Choroid plexus epithelial cell (primary cell): ENCODE measurements around the gene FES.

Experiments used
- DNase-seq: peaks from one replicate; pipeline ENCODE4 v3.0.0-alpha.2; 2010; ENCODE audit warnings: low read depth
- H3K4me3 ChIP-seq: 2 replicates; pipeline ENCODE4 v1.5.1; 2011; ENCODE audit warnings: low read depth, mild to moderate bottlenecking, control low read depth, low read length, moderate library complexity
- TF ChIP-seq, protein P1 (sequence below): conservative IDR thresholded peaks from 2 replicates; pipeline ENCODE4 v1.5.1; 2011; ENCODE audit warnings: low read depth, mild to moderate bottlenecking, control low read depth, inconsistent platforms, low read length, moderate library complexity

The FES gene

DNA sequence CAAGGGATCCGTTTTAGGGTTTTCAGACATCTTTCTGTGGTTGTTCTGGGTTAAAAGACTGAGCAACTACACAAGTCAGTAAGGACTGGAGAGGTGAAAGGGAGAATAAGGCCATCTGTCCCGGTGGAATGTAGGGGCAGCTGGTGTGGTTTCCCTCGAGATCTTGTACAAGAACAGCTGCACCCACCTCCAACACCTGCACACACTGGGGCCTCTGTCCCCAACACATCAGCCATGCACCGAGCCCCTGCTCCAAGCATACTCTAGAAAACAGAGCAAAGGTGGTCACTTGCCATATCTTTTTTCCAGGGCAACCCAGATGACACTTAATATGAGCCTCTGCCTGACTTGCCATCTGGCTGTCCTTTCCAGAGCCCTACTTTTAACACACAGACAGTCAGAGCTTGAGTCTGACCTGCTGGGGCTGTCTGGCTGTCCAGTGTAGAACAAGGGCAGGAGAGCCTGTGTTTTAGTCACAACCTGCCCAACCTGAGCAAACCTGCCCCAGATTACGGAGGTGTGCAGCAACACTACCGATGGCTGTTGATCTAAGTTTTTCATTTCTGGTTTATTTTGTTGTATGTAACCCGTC lies 31.0 kb downstream of the FES start:
- no peak for DNase-seq
- TF ChIP-seq, protein P1, sequence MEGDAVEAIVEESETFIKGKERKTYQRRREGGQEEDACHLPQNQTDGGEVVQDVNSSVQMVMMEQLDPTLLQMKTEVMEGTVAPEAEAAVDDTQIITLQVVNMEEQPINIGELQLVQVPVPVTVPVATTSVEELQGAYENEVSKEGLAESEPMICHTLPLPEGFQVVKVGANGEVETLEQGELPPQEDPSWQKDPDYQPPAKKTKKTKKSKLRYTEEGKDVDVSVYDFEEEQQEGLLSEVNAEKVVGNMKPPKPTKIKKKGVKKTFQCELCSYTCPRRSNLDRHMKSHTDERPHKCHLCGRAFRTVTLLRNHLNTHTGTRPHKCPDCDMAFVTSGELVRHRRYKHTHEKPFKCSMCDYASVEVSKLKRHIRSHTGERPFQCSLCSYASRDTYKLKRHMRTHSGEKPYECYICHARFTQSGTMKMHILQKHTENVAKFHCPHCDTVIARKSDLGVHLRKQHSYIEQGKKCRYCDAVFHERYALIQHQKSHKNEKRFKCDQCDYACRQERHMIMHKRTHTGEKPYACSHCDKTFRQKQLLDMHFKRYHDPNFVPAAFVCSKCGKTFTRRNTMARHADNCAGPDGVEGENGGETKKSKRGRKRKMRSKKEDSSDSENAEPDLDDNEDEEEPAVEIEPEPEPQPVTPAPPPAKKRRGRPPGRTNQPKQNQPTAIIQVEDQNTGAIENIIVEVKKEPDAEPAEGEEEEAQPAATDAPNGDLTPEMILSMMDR: no peak
- no peak overlapping the region for H3K4me3 ChIP-seq

DNA sequence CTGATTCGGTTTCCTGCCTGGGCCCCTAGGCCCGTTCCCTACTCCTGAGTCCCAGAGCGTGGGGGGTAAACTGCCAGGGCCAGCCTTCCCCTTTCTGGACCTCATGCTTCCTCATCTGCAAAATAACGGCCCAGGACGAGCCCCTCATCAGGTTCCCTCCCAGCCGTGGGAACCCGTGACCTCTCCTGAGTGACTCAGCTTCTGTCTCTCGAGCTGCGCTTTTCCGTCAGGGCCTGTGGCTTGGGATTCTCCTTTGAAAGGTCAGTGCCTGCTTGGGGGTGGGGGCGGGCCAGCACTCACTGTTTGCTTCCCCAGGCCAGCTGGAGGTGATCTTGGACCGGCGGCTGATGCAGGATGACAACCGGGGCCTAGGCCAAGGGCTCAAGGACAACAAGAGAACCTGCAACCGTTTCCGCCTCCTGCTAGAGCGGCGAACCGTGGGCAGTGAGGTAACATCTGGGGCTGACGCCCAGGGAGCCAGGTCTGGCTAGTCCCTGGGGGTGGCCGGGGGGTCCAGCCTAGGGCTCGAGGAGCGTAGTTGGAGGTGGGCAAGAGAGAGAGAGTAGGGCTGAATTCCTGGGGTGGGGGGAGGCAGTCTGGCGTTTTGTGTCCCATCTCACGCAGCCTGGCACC lies 31.6 kb downstream of the FES start:
- no peak overlapping the region for H3K4me3 ChIP-seq
- DNase-seq: peak; percentile 80

GRCh38 chr15:90916461-90916860 lies 32.2 kb downstream of the FES start:
- TF ChIP-seq, protein P1: no peak
- H3K4me3 ChIP-seq: no peak overlapping the region
- DNase-seq: no peak

More for the DNA sequence above, 31.6 kb downstream of the FES start:
- TF ChIP-seq, protein P1: no peak

DNA sequence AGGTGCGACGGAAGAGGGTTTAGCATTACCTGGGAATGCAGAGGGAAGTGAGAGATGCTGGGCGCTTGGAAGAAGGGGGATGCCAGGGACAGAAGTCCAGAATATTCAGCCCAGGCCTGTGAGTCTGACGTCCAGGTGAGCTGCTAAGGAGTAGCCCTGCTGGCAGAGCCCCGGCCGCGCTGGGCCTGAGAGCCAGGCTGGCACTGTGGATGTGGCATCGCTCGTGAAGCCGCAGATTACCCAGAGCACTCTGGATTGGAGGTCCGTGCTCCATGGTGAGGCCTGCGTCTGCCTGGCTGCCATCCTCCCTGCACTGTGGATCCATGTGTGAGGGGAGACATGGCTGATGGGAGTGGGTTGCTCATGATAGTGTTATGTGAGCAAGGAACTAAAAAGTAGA lies 33.3 kb downstream of the FES start:
- TF ChIP-seq, protein P1: no peak
- no peak for DNase-seq

DNA sequence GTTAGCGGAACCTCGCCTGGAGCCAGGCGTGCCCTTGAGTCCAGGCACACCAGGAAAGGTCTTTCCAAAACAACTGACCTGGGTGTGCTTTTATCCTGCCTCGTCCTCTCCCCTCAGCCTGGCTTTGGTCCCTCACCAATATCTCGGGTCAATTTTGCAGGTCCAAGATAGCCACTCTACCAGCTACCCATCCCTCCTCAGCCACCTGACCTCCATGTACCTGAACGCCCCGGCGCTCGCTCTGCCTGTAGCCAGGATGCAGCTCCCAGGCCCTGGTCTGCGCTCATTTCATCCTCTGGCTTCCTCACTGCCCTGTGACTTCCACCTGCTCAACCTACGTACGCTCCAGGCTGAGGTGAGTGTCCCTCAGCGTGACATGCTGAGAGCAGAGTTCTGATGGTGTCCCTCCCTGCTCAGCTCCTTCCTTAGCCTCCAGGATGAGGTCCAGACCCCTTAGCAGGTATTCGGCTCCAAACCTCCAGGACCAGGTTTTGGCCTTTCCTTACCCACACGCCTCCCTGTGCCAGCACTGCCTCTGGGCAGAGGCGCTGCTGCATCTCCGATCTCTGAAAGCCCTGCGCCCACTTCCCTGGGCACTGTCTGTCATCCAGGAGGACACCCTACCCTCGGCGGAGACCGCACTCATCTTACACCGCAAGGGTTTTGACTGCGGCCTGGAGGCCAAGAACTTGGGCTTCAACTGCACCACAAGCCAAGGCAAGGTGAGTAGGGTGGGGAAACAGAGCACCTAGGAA lies 33.9 kb downstream of the FES start:
- DNase-seq: no peak
- TF ChIP-seq, protein P1: no peak
- H3K4me3 ChIP-seq: no peak overlapping the region

More for the DNA sequence above, 33.3 kb downstream of the FES start:
- H3K4me3 ChIP-seq: no peak overlapping the region

- no peak overlapping the region for H3K4me3 ChIP-seq
- DNase-seq: no peak
- TF ChIP-seq, protein P1: no peak
Measured at GRCh38 chr15:90918835-90919234, 34.5 kb downstream of the FES start.
